ES-I3 (cell line): ENCODE data around the gene FASN.

Experiments
- H3K36me3 ChIP-seq: 2 replicates; pipeline ENCODE4 v1.6.1; 2013; ENCODE audit warnings: mild to moderate bottlenecking, low read length, control low read depth, moderate library complexity; ENCODE audit not compliant: insufficient read depth
- H3K4me1 ChIP-seq: 2 replicates; pipeline ENCODE4 v1.6.1; 2013; ENCODE audit warnings: mild to moderate bottlenecking, control low read depth, low read length; ENCODE audit not compliant: insufficient read depth
- H3K9ac ChIP-seq: 2 replicates; pipeline ENCODE4 v1.6.1; 2013; ENCODE audit warnings: low read depth, mild to moderate bottlenecking, low read length, moderate library complexity
- H3K9me3 ChIP-seq: 2 replicates; pipeline ENCODE4 v1.6.1; 2013; ENCODE audit warnings: mild to moderate bottlenecking, low read length, moderate library complexity; ENCODE audit not compliant: control insufficient read depth, insufficient read depth

Gene FASN

GRCh38 chr17:82058230-82058854 lies 39.7 kb downstream of the FASN start:
- Histone ChIP-seq H3K36me3 (peaks cover 20% of the 10 kb centered on the region), H3K4me1 (no peaks in the 10 kb centered on the region), H3K9me3 (no peaks in the 10 kb centered on the region), H3K9ac (no peak overlapping the region)

DNA sequence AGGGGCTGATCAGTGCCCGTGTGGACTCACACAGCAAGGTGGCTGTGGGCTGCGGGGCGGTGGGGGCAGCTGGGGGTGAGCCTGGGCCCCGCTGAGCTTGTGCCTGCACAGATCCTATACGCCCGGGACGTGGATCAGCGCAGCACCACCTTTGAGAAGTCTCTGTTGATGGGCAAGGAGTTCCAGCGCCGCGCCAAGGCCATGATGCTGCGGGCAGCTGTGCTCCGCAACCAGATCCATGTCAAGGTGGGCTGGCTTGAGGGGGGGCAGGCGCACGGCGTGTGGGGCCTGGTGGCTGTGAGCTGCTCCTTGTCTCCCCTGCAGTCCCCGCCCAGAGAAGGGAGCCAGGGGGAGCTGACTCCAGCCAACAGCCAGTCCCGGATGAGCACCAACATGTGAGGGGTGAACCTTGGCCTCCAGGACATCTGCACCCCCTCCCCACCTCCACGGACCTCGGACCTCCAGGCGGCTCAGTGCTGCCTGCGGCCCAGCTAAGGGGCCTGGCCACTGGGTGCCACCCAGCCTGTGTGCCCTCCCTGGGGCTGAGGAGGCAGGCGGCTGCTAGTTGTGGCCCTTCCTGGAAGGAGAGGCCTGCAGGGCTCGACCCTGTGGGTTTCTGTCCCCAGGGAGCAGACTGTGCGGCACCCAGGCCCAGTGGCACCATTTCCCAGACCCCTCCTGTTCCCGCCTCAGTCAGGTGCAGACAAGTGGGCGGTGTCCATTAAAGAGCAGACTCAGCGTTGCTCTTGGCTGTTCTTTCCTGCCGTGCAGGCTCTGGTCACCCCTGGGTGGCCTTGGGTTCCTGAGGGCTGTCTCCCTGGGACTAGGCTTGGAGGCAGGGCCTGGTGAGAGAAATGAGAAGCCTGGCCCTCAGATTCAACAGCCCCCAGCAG lies 41.1 kb downstream of the FASN start:
- H3K36me3 ChIP-seq = peaks cover 14% of the 10 kb centered on the region
- H3K9me3 ChIP-seq = no peaks in the 10 kb centered on the region
- H3K9ac ChIP-seq = no peak overlapping the region
- H3K4me1 ChIP-seq = no peaks in the 10 kb centered on the region

- Histone ChIP-seq H3K4me1 (no peaks in the 10 kb centered on the region), H3K9ac (no peak overlapping the region), H3K36me3 (peaks cover 11% of the 10 kb centered on the region; the same call in 1 of the 2 replicates), H3K9me3 (no peaks in the 10 kb centered on the region)
Observed at GRCh38 chr17:82055965-82056728, 41.9 kb downstream of the FASN start.

DNA sequence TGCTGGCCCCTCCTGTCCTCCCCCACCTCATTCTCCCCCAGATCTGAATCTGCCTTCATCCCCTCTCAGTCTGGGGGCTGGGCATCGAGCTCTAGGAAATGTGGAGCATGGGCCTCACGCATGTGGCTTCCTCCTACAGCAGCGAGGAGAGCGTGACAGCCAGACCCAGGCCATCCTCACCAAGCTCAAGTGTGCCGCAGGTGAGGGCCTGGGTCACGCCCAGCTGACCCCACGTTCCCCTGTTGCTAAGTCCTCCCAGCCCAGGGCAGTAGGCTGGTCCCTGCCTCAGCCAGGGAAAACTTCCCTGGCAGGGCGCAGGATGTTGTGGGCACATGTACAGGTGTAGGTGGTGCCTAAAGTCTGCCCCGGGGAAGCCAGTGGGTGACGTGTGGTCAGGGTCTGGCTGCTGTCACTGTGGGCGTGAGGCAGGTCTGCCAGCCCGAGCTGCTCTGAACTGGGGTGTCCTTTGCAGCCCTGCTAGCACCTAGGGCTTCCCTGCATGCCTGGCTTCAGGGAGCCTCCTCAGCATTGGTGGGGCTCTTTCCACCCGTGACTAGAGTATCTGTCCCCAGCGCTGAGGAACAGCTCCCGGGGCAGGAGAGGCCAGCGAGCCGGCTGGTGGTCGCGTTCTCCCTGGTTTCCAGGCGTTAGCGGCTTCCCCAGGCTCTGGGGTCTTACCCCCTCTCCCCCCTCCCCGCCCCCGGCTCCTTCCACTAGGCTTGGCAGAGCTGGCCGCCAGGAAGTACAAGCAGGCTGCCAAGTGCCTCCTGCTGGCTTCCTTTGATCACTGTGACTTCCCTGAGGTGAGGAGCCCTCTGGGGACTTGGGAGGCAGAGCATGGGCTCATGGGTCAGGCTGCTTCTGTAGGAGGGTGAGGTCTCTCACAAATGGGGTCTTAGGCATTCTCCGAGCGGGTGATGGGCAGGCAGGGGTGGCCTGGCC lies 42.7 kb downstream of the FASN start:
- H3K9me3 ChIP-seq = no peaks in the 10 kb centered on the region
- H3K36me3 ChIP-seq = peaks cover 10% of the 10 kb centered on the region; the same call in 1 of the 2 replicates
- no peak overlapping the region for H3K9ac ChIP-seq
- no peaks in the 10 kb centered on the region; the same call in 1 of the 2 replicates for H3K4me1 ChIP-seq

DNA sequence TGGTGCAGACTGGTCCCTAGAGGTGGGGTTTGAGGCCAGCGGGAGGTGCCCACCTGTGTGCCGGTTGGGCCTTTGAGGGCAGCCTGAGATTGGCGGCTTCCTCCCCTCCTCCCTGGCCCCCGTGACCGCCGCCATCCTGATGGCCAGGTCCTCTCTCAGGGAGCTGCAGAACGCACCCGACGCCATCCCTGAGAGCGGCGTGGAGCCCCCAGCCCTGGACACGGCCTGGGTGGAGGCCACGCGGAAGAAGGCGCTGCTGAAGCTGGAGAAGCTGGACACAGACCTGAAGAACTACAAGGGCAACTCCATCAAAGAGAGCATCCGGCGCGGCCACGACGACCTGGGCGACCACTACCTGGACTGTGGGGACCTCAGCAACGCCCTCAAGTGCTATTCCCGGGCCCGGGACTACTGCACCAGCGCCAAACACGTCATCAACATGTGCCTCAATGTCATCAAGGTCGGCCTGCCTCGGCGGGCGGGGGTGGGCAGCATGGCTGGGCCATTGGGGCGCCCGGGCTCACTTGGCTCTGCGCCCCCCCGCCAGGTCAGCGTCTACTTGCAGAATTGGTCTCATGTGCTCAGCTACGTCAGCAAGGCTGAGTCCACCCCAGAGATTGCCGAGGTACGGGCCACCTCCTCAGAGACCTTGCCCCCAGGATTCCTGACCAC lies 43.5 kb downstream of the FASN start:
- H3K9ac ChIP-seq = no peak overlapping the region
- no peaks in the 10 kb centered on the region for H3K9me3 ChIP-seq
- no peaks in the 10 kb centered on the region; the same call in 1 of the 2 replicates for H3K4me1 ChIP-seq
- H3K36me3 ChIP-seq = peaks cover 7% of the 10 kb centered on the region; the same call in 1 of the 2 replicates

DNA sequence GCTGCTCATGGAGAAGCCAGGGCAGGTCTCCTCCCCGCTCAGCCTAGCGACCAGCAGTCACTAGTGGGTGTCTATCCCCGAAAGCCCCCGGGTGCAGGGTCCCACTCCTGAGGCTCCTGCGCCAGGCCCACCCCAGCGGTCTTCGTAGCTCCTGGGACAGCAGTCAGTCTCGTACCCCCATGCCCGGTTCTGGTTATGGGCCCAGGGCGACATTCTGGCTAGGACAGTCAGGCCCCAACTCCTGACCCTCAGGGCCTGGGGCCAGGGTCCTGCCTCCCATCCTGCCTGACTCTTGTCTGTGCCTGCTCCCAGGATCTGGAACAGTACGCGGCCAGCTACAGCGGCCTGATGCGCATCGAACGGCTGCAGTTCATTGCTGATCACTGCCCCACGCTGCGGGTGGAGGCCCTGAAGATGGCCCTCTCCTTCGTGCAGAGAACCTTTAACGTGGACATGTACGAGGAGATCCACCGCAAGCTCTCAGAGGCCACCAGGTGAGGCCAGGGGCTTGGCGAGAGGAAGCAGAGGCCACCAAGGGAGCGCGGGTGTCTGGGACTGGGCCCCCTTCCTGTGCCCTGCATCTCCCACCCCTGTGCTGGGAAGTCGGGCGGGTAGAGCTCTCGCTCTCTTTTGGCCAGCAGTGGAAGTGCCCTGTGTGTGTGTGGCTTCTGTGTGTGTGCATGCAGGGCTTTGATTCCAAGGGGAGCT lies 44.3 kb downstream of the FASN start:
- no peak overlapping the region for H3K9ac ChIP-seq
- H3K4me1 ChIP-seq = no peaks in the 10 kb centered on the region; the same call in 1 of the 2 replicates
- H3K9me3 ChIP-seq = no peaks in the 10 kb centered on the region
- H3K36me3 ChIP-seq = peaks cover 7% of the 10 kb centered on the region; the same call in 1 of the 2 replicates

GRCh38 chr17:82053130-82053529 lies 44.9 kb downstream of the FASN start:
- Histone ChIP-seq H3K36me3 (peaks cover 7% of the 10 kb centered on the region; the same call in 1 of the 2 replicates), H3K9ac (no peak overlapping the region), H3K4me1 (no peaks in the 10 kb centered on the region; the same call in 1 of the 2 replicates), H3K9me3 (no peaks in the 10 kb centered on the region)

- peak overlapping the region; percentile 61 for H3K9ac ChIP-seq
- H3K9me3 ChIP-seq = no peaks in the 10 kb centered on the region
- peaks cover 5% of the 10 kb centered on the region for H3K36me3 ChIP-seq
- H3K4me1 ChIP-seq = no peaks in the 10 kb centered on the region; the same call in 1 of the 2 replicates
Observed at GRCh38 chr17:82052638-82053059, 45.4 kb downstream of the FASN start.

DNA sequence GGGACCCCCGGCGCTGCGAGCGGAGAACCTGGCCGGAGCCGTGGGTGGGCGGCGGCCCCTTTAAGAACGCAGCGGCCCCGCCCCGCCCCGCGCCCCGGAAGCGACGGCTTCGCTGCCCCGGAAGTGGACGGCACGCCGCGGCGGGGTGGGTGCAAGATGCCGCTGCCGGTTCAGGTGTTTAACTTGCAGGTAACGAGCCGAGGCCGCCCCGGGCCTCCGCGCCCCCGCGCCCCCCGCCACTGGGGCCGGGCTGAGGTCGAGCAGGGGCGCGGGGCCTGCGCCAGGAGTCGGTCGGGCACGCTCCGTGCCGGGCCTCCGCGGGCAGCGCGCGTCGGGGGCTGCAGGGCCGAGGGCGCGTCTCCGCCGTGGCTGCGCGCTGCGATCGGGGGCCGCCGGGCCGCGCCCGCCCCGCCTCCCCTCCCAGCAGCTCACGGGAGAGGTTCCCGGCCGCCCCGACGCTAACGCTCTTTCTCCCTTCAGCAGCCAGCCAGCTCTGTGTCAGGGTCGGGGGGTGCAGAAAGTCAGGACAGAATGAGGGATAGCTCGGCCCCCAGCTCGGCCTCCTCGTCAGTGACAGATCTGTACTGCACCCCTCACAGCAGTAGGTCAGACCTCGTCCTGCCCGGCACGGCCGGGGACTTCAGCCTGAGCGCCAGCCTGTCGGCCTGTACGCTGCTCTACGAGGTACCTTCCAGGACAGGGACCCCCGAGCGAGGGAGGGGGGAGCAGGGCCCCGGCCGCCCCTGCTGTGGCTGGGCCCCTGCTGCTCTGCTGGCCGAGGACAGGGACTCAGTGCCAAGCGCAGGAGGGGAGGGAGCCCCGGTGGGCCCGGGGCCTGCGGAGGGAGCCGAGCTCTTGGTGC lies 46.0 kb downstream of the FASN start, which contains the start of the genes GPS1 and RFNG:
GPS1 (plus strand) TSS at position 123 of the 862 bp plus-strand sequence; CDS start at position 157, 34 bp downstream.
RFNG (minus strand) TSS at position 36 of the 862 bp plus-strand sequence. CDS start 45 bp downstream, outside the sequence.
- Histone ChIP-seq H3K36me3 (peaks cover 5% of the 10 kb centered on the region), H3K4me1 (no peaks in the 10 kb centered on the region; the same call in 1 of the 2 replicates), H3K9ac (peak within 1 kb of the TSS; percentile 64), H3K9me3 (no peaks in the 10 kb centered on the region)

DNA sequence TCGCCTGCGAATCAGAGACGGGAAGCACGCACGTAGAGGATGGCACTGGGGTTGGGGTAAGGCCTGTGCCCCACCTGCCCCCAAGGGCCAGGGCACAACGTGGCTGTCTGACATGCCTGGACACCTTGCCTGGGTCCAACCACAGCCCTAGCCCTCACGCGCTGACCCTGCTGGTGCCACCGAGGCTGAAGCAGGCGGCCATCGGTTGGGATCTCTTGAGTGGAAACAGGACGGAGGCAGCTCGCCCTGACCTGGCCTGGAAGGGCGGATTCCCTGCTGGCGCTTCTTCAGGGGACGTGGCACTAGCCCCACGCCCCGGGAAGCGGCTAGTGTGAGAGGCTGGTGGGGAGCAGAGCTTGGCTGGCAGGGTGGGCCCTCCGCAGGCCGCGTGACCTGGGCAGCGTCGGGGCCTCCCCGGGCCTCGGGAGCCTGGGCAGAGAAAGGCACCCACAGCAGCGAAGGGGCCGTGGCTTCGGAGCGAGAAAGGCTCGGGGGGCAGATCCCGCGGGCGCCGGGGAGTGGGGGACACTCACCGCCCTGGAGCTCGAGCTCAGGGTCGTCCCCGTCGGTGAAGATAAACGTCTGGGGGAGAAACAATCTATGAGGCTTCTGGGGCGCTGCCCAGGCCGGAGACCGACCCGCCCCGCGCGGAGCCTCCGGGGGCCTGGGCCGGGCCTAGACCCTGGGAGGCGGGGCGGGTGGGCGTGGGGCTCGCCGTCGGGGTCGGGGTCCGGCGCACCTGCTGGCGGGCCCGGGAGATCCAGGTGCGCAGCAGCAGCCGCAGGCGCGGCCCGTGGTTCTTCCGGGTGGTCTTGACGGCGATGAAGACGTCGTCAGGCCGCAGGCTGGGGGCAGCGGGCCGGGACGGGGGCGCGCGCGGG lies 47.0 kb downstream of the FASN start:
- peaks cover 5% of the 10 kb centered on the region for H3K36me3 ChIP-seq
- peak overlapping the region; percentile 64 for H3K9ac ChIP-seq
- H3K9me3 ChIP-seq = no peaks in the 10 kb centered on the region
- H3K4me1 ChIP-seq = no peaks in the 10 kb centered on the region; the same call in 1 of the 2 replicates
